ENCODE results near the gene PLA2G4A.

GRCh38 chr1:186806477-186806876 lies 22.3 kb upstream of the PLA2G4A start:
- TF ChIP-seq, protein P1, sequence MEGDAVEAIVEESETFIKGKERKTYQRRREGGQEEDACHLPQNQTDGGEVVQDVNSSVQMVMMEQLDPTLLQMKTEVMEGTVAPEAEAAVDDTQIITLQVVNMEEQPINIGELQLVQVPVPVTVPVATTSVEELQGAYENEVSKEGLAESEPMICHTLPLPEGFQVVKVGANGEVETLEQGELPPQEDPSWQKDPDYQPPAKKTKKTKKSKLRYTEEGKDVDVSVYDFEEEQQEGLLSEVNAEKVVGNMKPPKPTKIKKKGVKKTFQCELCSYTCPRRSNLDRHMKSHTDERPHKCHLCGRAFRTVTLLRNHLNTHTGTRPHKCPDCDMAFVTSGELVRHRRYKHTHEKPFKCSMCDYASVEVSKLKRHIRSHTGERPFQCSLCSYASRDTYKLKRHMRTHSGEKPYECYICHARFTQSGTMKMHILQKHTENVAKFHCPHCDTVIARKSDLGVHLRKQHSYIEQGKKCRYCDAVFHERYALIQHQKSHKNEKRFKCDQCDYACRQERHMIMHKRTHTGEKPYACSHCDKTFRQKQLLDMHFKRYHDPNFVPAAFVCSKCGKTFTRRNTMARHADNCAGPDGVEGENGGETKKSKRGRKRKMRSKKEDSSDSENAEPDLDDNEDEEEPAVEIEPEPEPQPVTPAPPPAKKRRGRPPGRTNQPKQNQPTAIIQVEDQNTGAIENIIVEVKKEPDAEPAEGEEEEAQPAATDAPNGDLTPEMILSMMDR (IDR thresholded peaks at IDR 0.05; ENCODE audit: insufficient read depth, low read length), result no peak
- no peak for TF ChIP-seq POLR2AphosphoS5 (IDR thresholded peaks at IDR 0.05; ENCODE audit: low read depth)
- TF ChIP-seq REST (IDR thresholded peaks at IDR 0.05; ENCODE audit: insufficient replicate concordance, low read depth), result no peak
- TF ChIP-seq SPI1 (IDR thresholded peaks at IDR 0.05; ENCODE audit: borderline replicate concordance, low read depth), result no peak
- no peak for TF ChIP-seq GABPA (IDR thresholded peaks at IDR 0.05; ENCODE audit: low read depth)
